Activated T-helper 1 cell treated with anti-CD3 and anti-CD28 coated beads, Interleukin-12 subunit alpha, Interleukin-12 subunit beta, Interleukin-2, Interleukin-4 antibody, amounts not matched to agents 30 ng/mL and 10 ng/mL and 1 ng/mL, durations not matched to agents 14 hours and 24 hours and 36 hours (primary cell): ENCODE data around the gene PEF1. TPM values are rescaled to one million over a fixed set of nuclear protein-coding genes. Genes with fewer than 3 reads are reported as not detected.

ENCODE experiments used
- DNase-seq: peaks from one replicate; pipeline ENCODE4 v3.0.0; 2021; ENCODE audit warnings: low spot score
- H3K27ac Mint-ChIP-seq: one replicate; pipeline ENCODE4 v1.8.0; 2021; ENCODE audit warnings: mild to moderate bottlenecking, mixed read lengths
- H3K27me3 Mint-ChIP-seq: one replicate; pipeline ENCODE4 v1.8.0; 2022; ENCODE audit warnings: mild to moderate bottlenecking, moderate library complexity, mixed read lengths; ENCODE audit not compliant: insufficient read depth
- H3K36me3 Mint-ChIP-seq: one replicate; pipeline ENCODE4 v1.8.0; 2021; ENCODE audit warnings: low read depth, mixed read lengths
- H3K4me1 Mint-ChIP-seq: one replicate; pipeline ENCODE4 v1.8.0; 2021; ENCODE audit warnings: low read depth, mixed read lengths
- H3K4me3 Mint-ChIP-seq: one replicate; pipeline ENCODE4 v1.8.0; 2021; ENCODE audit warnings: mild to moderate bottlenecking, moderate library complexity, mixed read lengths
- H3K9me3 Mint-ChIP-seq: one replicate; pipeline ENCODE4 v1.8.0; 2021; ENCODE audit warnings: mixed read lengths
- intact Hi-C: fragments of 100-400 bp; cut with micrococcal nuclease; formaldehyde crosslinking; loops from one replicate; pipeline ENCODE4 v1.15.1; 2024
- total RNA-seq: library from RNA; stranded (reverse); gene quantifications from 2 replicates; pipeline ENCODE4 v1.2.3, GENCODE V29; 2022

The PEF1 gene
- total RNA-seq, 1 donor from 2014 or later = 57.6 TPM

DNA sequence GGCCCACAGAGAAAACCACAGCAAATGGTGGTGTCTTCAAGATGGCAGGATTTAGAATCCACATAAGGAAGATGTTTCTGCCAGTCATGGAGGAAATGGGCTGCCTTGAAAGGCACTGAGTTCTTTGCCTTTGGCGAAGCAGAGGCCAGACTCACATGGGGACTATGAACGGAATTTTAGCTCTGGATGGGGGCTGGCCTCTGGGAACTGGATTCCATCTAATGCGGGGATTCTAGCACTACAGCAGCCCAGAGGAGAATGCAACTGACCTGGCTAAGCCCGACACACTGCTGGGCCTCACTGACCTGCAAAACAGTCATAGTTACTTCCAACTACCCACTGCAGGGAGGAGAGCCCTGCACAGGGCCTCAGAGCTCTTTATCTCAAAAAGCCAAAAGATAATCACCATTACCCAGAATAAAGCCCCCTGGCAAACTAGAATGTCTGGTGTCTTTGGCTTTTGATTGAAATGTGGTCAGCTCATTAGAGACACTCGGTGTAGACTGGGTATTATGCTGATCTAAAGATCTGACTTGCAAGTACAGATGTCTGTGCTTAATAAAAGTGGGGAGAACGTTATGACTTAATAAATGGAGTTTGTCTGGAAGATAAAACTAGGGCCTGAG, 15.6 kb downstream of the PEF1 start:
- H3K4me1 Mint-ChIP-seq = no peaks in the 10 kb centered on the region
- DNase-seq = no peak
- H3K36me3 Mint-ChIP-seq = peaks cover 34% of the 10 kb centered on the region
- H3K4me3 Mint-ChIP-seq = no peak overlapping the region
- H3K9me3 Mint-ChIP-seq = no peaks in the 10 kb centered on the region
- intact Hi-C loops = no loop called here
- H3K27ac Mint-ChIP-seq = no peak overlapping the region
- H3K27me3 Mint-ChIP-seq = no peaks in the 10 kb centered on the region

DNA sequence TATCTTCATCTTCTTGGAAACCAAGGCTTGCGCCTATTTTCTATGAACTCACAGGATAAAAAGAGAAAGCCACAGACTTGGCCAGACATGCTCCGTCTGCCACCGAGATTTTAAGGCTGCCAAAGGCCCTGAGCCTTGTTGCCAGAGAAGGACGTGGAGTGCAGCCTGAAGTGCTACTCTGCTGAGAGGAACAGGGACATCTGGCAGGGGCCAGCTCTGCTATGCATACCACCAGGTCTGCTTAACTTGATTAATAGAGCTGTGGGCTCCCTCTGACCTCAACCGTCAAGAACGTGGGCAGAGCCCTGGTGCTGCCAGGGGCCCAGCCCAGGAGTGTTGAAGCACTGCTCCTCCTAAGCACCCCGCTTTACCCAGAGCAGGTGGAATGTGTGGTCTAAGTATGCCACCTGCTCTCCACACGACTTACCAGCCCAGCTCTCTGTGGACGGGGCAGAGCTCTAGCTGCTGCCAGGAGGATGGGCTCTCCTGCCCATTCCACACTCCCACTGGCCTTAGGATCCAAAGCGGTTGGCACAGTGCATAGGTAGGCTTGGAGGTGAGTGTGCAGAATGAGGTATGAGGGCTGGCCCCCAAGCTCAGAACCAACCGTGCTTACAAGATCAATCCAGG, 16.6 kb downstream of the PEF1 start:
- Mint-ChIP-seq H3K27me3 (no peaks in the 10 kb centered on the region), H3K27ac (no peak overlapping the region), H3K9me3 (no peaks in the 10 kb centered on the region), H3K36me3 (peaks cover 29% of the 10 kb centered on the region), H3K4me3 (no peak overlapping the region), H3K4me1 (no peaks in the 10 kb centered on the region)
- intact Hi-C loops = no loop called here
- no peak for DNase-seq

DNA sequence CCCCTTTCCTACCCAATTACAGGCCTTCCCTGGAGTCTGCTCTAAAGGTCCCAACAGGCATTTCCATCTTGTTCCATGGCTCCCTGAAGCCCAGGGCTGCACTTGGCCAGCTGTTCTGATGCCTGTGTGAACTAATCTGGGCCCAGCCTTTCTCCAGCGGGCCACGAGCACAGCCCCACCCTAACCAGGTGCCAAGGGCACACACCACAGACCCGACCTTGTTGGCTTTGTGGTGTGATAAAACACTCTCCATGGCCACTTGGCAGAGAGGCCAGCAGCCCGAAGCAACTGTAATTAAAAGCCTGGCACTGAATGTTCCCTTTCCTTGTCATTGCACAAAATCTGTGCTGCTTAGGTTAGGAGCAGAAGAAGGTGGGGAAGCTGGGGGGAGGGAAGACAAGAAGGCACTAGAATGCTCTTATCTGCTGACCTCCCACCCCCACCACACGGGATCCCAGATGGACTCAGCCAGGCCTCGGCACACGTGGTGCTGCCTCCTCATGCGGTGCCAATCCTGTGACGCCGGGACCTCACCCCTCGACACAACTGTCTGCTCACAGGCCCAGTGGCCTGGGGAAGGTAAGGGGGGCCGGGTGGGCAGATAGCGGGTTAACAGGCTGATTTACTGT, 17.3 kb downstream of the PEF1 start:
- H3K4me1 Mint-ChIP-seq = no peaks in the 10 kb centered on the region
- no peaks in the 10 kb centered on the region for H3K27me3 Mint-ChIP-seq
- no peak overlapping the region for H3K4me3 Mint-ChIP-seq
- H3K9me3 Mint-ChIP-seq = no peaks in the 10 kb centered on the region
- intact Hi-C loops = no loop called here
- no peak for DNase-seq
- no peak overlapping the region for H3K27ac Mint-ChIP-seq
- peaks cover 26% of the 10 kb centered on the region for H3K36me3 Mint-ChIP-seq

DNA sequence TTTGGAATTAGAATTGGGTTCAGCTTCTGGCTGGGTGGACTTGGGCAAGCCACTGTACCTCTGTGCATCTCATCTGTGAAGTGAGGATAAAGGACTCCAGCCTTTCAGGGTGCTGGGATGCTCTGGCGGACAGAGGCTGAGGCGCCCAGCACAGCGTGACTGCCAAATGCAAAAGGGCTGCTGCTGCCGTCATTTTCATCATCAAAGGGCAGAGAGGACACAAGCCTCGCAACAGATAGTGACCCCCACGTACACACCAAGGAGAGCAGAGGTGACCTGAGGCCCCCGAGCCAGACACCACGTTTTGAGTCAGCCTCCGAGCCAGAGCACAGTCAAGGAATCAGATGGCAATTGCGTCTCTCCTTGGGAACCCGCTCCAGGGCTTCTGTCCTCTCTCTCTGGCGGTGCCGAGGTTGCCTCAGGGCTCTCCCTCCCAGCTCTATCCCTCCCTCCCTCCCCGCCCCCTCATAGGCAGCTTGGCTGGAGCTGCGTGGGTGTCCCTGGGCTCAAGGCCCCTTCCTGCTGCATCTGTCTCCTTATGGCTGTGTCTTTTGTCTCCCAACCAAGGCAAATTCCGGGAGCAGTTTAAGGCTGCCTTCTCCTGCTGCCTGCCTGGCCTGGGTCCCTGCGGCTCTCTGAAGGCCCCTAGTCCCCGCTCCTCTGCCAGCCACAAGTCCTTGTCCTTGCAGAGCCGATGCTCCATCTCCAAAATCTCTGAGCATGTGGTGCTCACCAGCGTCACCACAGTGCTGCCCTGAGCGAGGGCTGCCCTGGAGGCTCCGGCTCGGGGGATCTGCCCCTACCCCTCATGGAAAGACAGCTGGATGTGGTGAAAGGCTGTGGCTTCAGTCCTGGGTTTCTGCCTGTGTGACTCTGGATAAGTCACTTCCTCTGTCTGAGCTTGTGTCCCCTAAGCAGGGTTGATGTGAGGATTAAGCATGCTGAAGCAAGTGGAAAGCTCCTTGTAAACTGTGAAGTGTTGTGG, 18.2 kb downstream of the PEF1 start:
- no peak for DNase-seq
- H3K4me3 Mint-ChIP-seq = no peak overlapping the region
- no peaks in the 10 kb centered on the region for H3K4me1 Mint-ChIP-seq
- intact Hi-C loops = no loop called here
- no peaks in the 10 kb centered on the region for H3K9me3 Mint-ChIP-seq
- H3K27ac Mint-ChIP-seq = no peak overlapping the region
- H3K27me3 Mint-ChIP-seq = no peaks in the 10 kb centered on the region
- H3K36me3 Mint-ChIP-seq = peaks cover 21% of the 10 kb centered on the region

DNA sequence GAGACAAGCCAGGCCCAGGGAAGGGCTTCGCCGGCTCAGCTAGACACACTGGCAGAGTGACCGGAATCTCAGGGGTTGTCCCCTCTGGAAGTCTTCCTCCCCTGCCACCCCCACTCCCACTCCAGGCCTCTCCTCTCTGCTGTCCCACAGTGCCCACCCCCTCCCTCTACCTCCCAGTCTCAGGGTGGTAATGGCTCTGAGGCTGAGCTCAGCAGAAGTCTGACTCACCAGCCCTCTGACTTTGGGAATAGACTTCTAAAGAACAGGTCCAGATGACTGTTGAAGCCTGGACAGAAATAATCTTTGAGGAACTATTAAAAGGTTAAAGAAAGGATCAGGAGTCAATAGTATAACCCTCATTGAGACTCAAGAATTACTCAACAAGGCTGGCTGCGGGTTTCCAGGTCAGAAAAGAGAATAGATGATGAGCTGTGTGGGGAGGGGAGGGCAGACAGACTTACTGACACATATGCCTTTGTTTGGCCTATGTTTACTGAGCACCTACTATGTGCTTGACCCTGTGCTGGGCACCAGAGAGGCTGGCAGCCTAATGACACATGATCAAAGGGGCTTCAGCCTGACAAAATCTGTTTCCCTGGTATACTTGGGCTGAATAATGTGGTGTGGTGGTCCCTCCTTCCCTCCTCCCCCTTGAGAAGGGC, 19.0 kb downstream of the PEF1 start:
- no peak for DNase-seq
- Mint-ChIP-seq H3K27ac (no peak overlapping the region), H3K4me1 (no peaks in the 10 kb centered on the region), H3K4me3 (no peak overlapping the region), H3K9me3 (no peaks in the 10 kb centered on the region), H3K36me3 (peaks cover 16% of the 10 kb centered on the region), H3K27me3 (no peaks in the 10 kb centered on the region)
- intact Hi-C loops = no loop called here

DNA sequence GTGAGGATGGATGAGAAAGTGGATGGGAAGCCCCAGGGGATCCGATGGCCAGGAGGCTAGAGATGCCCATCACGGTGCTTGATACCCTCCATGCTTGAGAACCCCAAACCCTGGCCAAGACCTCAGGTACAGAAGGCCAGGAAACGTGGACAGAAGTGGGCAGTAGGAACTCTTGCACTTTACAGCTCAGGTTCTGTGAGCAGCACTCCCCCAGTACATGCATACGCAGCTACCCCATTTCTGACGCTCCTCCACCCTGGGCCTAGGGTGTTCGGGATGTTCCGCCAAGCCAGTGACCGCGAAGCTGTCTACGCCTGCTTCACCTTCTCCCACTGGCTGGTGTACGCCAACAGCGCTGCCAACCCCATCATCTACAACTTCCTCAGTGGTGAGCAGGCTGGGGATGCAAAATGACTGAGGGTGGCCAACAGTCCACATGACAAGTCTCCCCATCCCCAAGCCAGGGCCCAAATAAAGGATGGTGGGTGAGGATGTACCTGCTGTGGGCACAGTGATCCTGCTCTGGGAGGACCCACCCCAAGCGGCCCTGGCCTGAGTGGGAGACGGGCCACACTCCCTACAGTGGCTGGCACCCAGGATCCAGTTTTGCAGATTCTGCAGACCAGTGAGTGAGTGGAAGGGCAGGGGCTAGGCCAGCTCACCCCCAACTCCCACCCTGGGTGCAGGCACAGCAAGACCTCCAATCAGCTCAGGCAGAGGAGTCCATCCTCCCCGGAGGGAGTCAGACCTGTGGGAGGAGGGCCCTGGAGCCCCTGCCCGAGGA, 19.8 kb downstream of the PEF1 start:
- Mint-ChIP-seq H3K4me3 (no peak overlapping the region), H3K4me1 (no peaks in the 10 kb centered on the region), H3K27ac (no peak overlapping the region), H3K36me3 (peaks cover 10% of the 10 kb centered on the region), H3K27me3 (no peaks in the 10 kb centered on the region), H3K9me3 (no peaks in the 10 kb centered on the region)
- no peak for DNase-seq
- intact Hi-C loops = no loop called here

DNA sequence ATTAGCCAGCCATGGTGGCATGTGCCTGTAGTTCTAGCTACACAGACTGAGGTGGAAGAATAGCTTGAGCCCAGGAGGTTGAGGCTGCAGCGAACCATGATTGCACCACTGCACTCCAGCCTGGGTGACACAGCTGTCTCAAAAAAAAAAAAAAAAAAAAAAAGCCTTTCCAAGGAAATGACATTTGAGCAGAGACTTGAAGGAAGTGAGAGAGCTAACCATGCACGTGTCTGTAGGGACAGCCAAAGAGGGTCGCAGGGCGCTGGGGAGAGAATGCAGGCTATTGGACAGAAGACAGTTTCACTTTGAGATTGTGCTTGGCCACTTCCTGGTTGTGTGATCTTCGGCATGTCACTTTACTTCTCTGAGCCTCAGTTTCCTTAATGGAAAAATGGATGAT, 20.4 kb downstream of the PEF1 start:
- Mint-ChIP-seq H3K27me3 (peaks cover 1% of the 10 kb centered on the region), H3K36me3 (peaks cover 6% of the 10 kb centered on the region), H3K4me1 (no peaks in the 10 kb centered on the region), H3K27ac (no peak overlapping the region), H3K9me3 (no peaks in the 10 kb centered on the region), H3K4me3 (no peak overlapping the region)
- intact Hi-C loops = no loop called here
- DNase-seq = no peak

DNA sequence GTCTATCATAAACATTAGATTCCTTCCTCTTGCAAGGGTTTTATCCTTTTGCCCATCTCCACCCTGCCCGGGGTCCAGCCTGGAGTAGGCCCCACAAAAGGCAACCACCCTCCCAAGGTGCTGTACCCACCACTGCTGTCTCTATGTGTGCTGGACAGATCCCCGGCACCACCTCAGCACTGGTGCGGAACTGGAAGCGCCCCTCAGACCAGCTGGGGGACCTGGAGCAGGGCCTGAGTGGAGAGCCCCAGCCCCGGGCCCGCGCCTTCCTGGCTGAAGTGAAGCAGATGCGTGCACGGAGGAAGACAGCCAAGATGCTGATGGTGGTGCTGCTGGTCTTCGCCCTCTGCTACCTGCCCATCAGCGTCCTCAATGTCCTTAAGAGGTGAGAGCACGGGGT, 21.3 kb downstream of the PEF1 start:
- no peak for DNase-seq
- intact Hi-C loops = no loop called here
- peaks cover 11% of the 10 kb centered on the region for H3K27me3 Mint-ChIP-seq
- no peaks in the 10 kb centered on the region for H3K9me3 Mint-ChIP-seq
- no peaks in the 10 kb centered on the region for H3K4me1 Mint-ChIP-seq
- no peak overlapping the region for H3K4me3 Mint-ChIP-seq
- no peak overlapping the region for H3K27ac Mint-ChIP-seq
- H3K36me3 Mint-ChIP-seq = peaks cover 2% of the 10 kb centered on the region

DNA sequence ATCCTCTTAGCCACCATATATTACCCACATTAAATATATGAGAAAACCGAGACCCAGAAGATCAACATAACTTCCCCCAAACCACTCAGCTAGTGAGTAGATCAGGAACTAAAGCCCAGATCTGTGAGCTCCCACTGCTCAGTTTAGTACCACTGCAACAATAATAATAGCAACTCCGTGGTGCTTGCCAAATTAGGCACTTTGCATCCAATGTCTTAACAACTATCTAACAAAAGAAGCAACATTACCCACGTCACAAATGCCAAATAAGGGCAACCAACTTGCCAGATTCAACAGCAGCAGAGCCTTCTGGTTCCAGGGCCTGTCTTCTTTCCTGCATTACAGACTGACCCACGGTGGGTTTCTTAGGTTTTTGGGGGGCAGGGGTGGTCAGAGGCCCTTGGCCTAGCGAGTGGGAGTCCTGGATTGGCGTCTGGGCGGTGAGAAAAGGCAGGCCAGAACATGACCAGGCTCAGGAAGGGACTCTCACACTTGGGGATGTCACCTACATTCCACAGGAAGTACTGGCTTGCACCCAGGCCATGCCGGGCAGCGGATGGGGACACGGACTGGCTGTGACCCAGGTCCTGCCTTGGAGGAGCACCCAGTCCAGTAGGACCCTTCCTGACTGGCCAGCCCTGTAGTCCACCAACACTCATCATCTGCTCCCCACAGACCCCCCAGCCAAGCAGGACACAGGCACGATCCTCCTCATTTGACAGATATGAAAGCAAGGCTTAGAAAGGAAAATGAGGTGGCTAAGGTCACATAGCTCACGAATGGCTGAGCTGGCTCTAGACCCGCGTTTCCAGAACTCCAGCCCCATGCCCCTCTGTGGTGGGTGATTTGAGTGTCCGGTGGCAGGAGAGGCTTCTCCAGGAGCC, 22.6 kb downstream of the PEF1 start:
- Mint-ChIP-seq H3K9me3 (no peaks in the 10 kb centered on the region), H3K4me3 (no peak overlapping the region), H3K36me3 (peaks cover 2% of the 10 kb centered on the region), H3K4me1 (no peaks in the 10 kb centered on the region), H3K27me3 (peaks cover 17% of the 10 kb centered on the region), H3K27ac (no peak overlapping the region)
- intact Hi-C loops = no loop called here
- DNase-seq = no peak

DNA sequence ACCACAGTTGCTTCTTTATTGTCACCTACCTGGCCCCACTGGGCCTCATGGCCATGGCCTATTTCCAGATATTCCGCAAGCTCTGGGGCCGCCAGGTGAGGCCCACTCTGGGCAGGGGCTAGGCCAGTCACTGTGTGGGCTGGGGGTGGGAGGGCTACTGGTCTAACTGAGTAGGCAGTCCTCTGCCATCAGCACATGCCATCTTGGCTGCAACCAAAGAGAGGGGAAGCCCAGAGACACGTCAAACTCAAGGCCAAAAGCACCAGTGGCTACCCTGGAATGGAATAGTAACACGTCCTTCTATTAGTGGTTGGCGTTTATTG, 23.2 kb downstream of the PEF1 start:
- Mint-ChIP-seq H3K4me1 (no peaks in the 10 kb centered on the region), H3K27me3 (peaks cover 23% of the 10 kb centered on the region), H3K36me3 (peaks cover 2% of the 10 kb centered on the region), H3K27ac (no peak overlapping the region), H3K4me3 (no peak overlapping the region), H3K9me3 (no peaks in the 10 kb centered on the region)
- intact Hi-C loops = no loop called here
- DNase-seq = no peak

DNA sequence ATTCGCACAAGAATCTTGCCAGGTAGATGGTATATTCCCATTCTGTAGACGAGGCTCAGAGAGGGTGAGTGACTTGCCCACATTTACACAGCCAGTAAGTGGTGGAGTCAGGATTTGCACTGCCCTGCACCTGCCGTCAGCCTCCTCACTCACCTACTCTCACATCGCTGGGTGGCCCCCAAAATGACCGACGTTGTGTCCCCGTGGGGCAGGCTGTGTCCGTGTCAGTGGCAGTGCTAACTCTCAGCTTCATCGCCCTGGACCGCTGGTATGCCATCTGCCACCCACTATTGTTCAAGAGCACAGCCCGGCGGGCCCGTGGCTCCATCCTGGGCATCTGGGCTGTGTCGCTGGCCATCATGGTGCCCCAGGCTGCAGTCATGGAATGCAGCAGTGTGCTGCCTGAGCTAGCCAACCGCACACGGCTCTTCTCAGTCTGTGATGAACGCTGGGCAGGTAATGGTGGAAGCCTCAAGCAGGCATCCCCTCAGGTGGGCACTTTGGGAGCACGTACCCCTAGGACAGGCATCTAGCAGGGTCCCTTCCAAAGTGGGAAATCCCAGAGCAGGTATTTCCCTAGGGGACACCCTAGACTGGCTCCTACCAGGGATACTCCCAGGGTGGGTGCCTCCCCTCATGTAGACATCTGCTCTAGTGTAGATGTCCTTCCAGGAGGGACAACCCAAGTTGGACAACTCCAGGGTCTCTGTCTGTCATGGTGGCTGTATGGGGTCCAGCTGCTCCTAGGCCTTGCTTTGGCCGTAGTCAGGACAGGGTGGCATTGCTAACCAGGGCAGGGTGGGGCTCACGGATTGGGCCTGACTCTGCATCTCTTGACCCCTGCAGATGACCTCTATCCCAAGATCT, 23.8 kb downstream of the PEF1 start:
- no peak for DNase-seq
- intact Hi-C loops = no loop called here
- Mint-ChIP-seq H3K36me3 (peaks cover 2% of the 10 kb centered on the region), H3K9me3 (no peaks in the 10 kb centered on the region), H3K4me3 (no peak overlapping the region), H3K4me1 (no peaks in the 10 kb centered on the region), H3K27me3 (peaks cover 28% of the 10 kb centered on the region), H3K27ac (no peak overlapping the region)
